GM04503 (cell line): Measurements from ENCODE around the gene GATA1.
A peak's percentile ranks its signal among the peaks of the same experiment; 100 is the strongest.

Experiments used
- DNase-seq: peaks from one replicate; pipeline ENCODE4 v3.0.0-alpha.2; 2012; ENCODE audit warnings: low read depth

GATA1 gene

DNA sequence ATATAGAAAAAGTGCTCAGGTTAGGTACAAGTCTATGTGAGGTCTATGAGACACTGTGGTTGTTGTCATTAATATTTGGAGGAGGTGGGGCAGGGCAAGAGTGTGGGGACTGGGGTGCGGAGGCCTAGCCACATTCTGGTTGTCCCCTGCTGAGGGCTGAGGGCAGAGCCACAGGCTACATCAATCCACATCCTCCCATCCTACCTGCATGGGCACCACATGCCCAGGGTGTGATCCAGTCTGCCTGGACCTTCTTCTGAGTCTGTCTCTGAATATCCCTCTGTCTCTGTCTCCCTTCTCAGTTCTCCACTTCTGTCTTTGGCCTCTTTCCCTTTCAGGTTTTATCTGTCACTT lies 1.2 kb upstream of the GATA1 start:
- no peak for DNase-seq

DNA sequence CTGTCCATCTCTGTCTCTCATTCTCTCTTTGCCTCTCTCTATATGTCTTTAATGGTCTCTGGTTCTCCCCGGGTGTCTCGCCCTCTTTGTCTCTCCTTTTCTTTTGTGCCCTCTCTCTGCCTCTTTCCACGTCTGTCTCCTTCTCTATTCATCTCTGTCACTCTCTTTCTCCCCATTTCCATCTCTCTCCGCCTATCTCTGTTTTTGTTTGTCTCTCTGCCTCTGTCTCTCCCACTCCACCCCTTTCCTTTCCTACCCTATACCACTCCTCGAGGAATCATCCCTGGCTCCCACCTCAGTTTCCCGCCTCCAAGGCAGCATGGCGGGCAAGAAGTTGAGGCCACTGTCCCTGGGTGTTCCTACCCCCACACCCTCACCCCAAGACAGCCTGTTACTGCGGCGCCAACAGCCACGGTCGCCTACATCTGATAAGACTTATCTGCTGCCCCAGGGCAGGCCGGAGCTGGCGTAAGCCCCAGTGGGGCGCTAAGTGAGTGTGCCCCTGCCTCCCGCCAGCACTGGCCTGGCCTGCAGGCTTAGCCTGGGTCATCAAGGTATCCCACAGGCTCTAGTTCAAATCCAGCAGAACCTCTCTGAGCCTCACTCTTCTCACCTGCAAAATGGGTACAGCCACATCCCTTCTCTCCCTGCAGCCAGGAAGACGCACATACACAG lies 713 bp upstream of the GATA1 start:
- DNase-seq, result no peak

DNA sequence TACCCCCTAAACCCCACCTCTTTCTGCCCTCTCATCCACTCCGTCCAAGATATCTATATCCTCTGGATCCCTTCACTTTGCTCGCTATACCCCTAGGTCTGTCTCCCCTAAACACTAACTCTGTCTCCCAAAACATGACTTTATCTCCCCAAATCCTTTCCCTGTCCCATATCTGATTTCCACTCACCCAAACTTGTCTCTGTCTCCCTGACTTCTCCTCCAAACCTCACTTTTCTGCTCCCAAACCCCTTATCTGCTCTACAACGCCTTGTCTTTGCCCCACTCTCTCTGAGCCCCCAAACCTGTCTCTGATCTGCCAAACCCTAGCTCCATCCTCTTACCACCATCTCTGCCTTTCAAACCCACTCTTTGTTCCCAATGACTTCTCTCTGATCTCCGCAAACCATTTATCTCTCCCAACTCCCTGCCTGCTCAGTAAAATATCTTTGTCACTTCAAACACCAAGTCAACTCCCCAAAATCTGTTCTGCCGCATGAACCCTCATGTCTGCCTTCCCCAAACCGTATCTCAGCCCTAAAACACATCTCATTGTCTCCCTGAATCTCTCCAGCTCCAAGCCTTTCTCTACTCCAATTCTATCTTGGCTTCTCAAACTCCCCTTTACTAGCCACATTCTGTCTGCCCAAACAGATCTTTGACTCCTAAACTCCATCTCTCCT lies 575 bp downstream of the GATA1 start:
- DNase-seq, result no peak

DNA sequence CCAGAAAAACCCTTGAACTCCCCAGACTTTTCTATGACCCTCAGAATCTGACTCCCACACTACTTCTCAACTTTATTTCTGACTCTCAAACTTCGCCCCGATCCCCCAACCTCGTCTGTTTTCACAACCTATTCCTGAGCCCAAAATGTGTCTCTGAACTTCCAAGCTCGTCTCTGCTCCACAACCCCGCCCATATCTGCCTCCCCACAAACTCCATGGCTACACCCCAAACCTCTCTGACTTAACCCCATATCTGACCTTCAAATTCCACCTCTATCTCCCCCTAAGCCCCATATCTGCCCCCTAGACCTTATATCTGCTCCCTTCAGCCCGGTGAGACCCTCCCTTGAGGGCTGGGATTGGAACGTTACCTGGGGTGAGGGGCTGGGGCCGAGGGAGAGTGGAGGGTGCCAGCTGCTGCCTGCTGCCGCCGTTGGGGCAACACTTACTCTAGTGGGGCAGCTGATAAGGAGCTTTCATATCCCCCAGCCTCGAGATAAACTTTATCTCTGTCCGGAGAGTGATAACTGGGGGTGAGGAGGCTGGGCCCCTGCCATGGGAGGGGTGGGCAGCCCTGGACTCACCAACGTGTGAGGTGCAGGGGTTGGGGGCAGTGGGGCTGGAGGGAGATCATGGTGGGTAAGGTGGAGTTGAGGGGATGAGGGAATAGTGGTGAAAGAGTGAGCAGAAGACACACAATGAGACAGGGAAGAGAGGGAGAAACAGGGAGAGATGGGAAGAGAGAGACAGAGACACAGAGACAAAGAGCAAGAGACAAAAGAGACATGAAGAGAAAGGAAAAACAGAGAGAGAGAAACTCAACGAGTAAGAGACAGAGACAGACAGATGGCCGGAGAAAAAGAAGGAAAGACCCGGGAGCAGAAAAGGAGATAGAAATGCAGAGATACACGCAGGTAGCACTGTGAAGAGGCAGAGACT lies 1.4 kb downstream of the GATA1 start:
- DNase-seq, result no peak

DNA sequence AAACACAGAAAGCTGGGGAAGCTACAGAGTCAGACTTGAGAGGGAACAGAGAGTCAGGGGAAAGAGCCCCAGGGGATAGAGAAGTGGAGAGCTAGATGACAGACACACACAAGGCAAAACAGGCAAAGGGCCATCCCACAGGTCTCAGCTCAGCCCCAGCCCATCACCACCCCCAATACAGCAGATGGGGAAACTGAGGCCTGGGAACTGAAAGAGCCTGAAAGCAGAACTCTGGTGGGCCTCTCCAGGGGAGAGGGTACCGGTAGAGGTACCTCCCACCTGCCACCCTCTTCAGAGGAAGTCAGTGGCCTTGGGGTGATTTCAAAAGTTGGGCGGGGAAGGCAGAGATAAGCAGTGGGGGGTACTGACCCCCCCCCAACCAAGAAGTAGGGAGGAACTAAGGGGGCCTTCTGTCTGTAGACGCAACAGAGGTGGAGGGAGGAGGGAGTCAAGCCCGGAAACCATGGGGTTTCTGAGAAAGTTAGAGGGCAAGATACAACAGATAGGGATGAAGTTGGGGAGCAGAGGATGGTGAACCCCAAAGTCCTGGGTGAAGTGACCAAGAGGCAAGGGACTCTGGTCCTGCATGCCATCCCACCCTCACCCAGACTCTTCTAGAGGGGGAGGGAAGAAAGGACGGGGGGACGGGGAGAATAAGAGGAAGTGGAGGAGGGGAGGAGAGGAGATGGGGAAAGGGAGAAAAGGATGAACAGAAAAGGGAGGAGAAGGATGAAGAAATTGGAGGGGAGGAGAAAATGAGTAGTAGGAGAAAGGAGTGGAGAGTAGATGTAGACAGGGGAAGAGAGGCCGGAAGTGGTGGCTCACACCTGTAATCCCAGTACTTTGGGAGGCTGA lies 3.2 kb downstream of the GATA1 start:
- DNase-seq, result no peak

DNA sequence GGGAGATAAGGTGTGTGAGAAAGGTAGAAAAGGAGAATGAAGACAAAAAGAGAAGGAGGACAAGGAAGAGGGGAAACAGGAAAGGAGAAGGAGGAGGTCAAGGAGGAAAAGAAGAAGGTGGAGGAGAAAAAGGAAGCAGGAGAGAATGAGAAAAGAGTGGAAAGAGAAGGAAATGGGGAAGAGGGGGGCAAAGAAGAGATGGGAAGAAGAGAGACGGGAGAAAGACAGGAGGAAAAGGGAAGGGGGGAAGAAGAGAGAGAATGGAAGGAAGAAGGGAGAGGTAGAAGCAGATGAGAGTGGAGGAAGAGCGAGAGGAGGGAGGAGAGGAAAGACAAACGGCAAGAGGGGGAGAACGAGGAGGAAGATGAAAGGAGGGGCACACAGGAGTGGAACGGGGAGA lies 4.1 kb downstream of the GATA1 start:
- no peak for DNase-seq

DNA sequence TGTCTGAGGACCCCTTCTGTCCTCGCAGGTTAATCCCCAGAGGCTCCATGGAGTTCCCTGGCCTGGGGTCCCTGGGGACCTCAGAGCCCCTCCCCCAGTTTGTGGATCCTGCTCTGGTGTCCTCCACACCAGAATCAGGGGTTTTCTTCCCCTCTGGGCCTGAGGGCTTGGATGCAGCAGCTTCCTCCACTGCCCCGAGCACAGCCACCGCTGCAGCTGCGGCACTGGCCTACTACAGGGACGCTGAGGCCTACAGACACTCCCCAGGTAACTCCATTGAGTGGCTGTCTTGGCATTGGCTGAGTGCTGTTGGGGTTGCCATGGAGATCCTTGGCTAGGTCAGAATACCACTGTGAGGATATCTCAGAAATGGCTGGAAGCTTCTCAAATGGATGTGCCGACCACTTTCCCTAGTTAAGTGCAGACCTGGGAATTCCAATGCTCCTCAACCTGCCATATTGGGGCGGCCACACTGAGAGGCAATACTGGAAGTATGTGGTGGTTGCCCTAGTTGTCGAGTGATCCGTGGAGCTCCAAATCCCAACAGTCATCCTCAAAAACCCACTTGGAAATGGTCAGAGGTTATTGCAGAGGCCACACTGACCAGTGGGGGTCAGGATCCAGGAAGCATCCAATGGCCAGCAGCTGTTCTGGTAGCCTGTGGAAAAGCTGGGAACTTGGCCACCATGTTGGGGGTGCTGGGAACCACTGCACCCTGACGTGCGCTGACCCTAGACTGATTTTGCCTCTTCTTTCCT lies 4.9 kb downstream of the GATA1 start:
- DNase-seq, result no peak

DNA sequence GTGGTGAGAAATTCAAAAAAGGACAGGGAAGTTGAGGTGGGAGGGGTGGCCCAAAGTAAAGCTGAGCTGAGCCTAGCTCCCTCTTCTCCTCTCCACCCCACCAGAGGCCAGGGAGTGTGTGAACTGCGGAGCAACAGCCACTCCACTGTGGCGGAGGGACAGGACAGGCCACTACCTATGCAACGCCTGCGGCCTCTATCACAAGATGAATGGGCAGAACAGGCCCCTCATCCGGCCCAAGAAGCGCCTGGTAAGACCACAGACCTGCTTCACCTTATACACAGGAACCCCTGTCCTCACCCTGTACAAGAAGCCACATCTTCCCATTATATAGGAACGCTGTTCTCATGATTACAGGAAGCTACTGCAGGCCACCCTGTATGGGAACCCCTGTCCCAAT lies 5.8 kb downstream of the GATA1 start:
- no peak for DNase-seq

DNA sequence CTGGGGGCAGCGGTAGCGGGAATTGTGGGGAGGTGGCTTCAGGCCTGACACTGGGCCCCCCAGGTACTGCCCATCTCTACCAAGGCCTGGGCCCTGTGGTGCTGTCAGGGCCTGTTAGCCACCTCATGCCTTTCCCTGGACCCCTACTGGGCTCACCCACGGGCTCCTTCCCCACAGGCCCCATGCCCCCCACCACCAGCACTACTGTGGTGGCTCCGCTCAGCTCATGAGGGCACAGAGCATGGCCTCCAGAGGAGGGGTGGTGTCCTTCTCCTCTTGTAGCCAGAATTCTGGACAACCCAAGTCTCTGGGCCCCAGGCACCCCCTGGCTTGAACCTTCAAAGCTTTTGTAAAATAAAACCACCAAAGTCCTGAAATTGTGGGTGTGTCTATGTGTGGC lies 7.5 kb downstream of the GATA1 start:
- DNase-seq, result no peak

DNA sequence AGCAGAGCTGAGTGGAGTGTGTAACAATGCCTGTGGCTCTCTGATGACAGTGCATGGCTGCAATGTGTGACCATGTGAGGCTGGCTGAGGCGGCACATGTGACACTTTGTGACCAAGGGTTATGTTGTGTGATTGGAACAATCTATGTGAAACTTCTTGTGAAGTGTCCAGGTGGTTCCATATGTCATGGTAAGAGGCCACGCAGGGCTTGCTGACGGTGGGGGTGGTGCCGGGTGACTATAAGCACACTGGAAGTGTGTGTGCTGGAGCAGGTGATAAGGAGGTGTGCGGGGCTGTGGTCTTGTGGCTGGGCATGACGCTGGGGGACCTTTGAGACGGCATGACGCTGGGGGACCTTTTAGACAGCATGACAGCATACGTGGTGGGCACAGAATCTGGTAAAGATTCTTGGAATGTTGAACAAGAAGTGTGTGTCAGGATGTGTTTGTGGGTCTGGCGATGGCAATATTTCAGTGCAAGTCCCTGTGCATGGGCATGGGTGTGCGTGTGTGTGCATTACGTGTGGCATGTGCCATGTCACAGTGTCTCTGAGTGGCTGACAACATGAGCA lies 8.0 kb downstream of the GATA1 start:
- no peak for DNase-seq

DNA sequence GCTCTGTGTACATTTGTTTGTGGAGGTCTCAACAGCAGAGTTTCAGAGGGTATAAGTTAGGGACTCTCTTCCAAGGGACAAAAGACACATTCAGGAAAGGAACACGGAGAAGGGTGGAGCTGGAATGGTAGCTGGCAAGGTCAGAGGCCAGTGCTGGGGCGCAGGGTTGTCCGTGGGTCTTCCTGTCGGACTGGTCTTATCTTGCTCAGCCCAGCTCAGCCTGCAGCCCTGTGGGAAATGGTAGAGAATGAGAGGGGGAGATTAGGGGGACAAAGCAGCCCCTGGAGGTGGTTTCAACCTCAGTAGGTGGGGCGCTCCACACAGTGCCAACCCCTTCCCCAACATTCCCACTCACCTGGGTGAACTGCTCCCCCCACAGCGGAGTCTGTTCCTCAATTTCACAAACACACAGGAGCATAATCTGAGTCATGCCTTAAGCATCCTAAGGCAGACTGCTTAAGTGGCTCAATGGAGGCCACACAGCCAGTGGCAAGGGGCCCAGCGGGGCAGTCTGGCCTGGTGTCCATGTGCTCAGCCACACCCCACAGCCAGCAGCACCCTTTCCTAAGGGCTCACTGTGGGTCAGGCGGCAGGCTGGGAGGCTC lies 8.6 kb downstream of the GATA1 start:
- peak; percentile 35 for DNase-seq

DNA sequence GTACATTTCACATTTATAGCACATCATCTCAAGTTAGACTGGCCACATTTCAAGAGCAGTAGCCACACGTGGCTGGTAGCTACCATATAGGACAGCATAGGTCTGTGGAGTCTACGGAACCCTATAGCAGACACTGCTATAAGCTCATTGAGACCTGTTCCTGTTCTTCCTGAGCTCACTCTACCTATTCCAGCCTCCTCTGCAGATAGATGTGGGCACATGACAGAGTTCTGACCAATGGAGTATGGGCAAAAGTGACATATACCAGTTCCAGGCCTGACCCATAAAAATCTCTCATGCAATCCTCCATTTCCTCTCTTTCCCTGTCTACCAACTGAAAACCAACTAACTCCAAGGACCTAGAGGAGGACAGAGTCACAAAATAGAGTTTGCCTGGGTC lies 11.9 kb downstream of the GATA1 start:
- DNase-seq, result no peak

DNA sequence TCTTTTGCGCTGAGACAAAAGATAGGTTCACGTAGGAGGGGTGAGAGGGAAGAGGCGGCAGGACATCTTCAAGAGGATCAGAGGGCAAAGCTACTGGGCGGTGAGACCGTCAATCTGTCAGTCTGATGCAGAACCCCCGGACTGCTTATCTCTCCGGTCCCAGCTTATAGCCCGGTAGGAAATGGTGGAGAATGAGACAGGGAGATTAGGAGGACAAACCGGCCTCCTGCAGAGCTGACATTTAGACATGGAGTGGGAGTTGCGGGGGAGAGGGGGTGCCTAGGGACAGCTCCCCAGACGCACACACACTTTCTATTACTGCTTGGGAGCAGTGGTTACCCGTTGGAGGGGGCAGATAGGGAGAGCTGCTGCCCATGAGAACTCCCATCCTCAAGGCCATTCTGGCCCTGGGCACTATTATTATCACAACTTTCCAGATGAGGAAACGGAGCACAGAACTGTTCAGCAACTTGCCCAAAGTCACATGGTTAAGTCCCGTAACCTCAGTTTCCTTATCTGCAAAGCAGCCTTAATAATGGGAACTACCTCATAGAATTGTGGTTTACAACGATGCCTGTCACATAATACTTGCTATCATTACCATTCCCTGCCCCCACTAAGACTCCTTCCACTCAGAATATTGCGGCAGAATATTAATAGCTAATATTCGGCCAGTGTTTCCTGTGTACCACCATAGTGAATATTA lies 14.3 kb downstream of the GATA1 start:
- no peak for DNase-seq

DNA sequence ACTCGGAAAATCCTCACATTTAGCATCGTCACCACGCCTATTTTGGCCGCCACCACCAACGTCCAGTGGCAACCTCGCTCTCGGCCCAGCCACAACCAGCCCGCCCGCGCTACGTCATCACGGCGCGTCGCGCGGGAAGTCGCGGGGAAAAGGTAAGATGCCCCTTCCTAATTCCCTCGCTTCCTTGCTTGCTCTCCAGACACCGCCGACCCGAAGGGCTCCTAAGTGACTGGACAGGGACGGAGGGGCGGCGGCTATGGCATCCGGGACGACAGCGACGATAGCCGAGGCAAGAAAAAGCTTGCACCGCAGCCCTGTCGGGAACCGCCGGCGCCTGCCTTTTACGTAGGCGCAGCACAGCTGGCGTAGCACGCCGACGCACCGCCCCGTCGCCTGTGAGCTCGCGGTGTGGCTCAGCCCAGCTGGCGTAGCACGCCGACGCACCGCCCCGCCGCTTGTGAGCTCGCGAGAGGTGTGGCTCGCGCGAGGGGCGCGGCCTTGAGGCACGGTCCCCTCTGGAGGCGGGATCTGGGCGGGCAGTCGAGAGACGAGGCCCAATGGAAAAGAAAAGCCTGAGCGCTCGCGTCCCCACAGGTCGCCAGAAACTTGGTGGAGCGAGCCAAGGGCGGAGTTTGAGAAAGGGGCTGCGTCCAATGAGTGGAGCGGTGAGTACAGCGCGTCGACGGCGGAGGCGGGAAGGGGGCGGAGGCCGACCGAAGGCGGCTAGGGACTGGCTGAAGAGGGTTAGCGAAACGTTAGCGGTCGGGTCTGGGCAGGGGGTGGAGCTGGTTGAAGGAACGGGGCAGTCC lies 15.1 kb downstream of the GATA1 start, which contains the start of gene HDAC6:
Gene HDAC6 (plus strand): TSS at position 788 of the 809 bp plus-strand sequence. CDS start 626 bp downstream, outside the sequence.
- DNase-seq, result peak; percentile 91

DNA sequence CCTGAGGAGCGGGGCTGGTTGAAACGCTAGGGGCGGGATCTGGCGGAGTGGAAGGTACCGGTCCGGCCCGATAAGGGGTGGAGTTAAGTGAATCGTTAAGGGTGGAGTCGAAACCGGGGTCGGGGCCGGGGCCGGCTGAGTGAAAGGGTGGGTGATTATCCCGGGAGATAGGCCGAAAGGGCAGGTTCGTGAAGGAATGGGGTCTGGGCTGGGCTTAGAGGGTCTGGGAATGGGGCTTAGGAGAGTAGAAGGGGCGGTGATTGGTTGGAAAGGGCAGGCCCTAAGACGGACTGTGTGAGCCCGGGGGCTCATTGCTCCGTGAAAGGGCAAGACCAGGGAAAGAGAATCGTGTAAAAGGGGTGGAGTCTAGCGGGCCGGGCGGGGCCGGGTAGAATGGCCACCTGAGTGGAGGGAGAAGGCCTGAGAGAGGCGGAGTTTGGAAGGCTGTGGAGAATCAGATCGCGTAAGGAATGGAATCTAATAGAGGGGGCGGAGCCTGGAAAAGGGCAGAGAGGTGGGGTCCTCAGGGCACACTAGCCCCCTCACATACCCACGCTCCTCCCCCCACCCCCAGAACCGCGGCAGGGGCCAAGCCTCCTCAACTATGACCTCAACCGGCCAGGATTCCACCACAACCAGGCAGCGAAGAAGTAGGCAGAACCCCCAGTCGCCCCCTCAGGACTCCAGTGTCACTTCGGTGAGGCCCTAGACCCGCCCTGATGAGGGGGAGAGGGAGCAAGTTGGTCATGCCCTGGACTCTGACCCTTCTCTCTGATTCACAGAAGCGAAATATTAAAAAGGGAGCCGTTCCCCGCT lies 15.9 kb downstream of the GATA1 start:
- DNase-seq, result peak; percentile 30

DNA sequence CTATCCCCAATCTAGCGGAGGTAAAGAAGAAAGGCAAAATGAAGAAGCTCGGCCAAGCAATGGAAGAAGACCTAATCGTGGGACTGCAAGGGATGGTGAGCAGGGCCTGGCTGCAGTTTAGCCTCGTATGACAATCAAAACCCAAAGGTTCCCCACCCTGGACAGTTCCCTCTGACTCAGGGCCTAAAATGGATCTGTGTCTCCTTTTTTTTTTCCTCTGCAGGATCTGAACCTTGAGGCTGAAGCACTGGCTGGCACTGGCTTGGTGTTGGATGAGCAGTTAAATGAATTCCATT lies 16.5 kb downstream of the GATA1 start:
- DNase-seq, result no peak

DNA sequence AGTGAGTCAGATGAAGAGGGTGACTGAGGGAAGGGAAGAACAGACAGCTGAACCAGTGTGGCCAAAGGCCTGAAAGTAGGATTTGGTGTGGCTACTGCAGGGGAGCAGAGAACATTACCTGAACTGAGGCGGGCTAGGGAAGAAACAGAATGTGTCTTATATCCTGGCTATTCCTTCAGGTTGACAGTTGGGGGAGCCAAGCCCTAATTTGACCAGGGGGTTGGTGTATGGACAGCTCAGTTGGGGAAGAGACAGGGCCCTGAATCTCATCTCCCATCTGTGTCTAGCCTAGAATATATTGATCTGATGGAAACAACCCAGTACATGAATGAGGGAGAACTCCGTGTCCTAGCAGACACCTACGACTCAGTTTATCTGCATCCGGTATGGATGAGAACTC lies 19.7 kb downstream of the GATA1 start:
- no peak for DNase-seq

DNA sequence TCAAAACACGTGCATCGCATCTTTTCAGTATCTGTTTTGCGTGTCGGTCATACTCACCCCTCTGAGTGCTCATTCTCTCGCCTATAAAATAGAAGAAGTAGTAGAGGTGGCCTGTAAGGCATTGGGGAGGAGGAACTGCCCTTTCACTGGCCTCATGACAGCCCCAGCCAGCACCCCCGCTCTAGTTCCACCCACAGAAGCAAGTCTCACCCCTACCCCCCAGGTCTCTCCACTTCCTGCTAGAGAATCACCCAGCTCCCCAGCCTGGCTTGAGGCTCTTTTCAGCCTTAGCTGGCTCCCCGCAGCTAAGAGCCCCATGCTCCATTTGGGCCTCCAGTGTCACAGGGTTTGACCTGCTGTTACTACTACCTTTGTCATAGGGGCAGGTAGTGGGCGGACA lies 27.3 kb downstream of the GATA1 start:
- DNase-seq, result no peak
